NCI-H1105 treated with DMSO at 0.1 percent for 48 hours (cell line): Measurements from ENCODE around the gene SLAMF6.
"Not testable (repeated sequence)": the region's sequence is repeated elsewhere in the genome, so short reads cannot be mapped to it uniquely, and the experiment has no call there.

Experiments used
- DNase-seq: peaks from one replicate; lab custom pipeline; 2025; lab: John Stamatoyannopoulos, UW

Gene SLAMF6

DNA sequence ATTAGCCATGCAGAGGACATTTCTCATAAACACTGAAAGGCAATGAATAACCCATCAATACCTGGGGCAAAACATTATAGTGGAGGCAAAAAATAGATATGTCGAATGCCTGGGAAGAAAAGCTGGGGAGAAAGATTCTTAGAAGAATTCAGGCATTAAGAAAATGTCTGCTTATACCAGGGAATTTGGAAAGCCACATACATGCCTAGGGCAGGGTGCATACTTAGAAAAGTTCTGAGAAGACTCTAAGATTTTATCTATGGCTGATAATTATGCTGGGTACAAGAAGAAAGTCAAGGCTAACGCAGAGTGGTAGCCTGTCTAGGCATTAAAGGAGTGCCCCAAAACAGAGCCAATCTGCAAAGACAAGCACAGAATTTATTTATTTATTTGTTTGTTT lies 18.4 kb downstream of the SLAMF6 start:
- DNase-seq = no peak

DNA sequence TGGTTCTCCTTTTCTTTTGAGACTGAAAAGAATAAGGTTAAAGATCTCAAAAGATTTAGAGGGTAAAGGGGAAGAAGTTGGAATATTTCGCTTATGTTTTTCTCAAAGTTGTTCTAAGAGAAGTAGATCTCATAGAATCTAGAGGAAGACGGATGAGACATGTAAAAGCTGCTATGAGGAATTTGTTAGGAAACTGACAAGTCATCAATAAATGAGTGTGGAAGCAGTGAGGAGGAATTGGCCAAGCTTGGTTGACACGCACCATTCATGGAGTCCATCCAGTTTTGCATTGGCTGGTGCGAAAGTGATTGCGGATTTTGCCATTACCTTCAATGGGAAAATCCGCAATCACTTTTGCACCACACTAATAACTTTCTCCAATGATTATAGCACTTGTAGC lies 20.0 kb downstream of the SLAMF6 start:
- no peak for DNase-seq

DNA sequence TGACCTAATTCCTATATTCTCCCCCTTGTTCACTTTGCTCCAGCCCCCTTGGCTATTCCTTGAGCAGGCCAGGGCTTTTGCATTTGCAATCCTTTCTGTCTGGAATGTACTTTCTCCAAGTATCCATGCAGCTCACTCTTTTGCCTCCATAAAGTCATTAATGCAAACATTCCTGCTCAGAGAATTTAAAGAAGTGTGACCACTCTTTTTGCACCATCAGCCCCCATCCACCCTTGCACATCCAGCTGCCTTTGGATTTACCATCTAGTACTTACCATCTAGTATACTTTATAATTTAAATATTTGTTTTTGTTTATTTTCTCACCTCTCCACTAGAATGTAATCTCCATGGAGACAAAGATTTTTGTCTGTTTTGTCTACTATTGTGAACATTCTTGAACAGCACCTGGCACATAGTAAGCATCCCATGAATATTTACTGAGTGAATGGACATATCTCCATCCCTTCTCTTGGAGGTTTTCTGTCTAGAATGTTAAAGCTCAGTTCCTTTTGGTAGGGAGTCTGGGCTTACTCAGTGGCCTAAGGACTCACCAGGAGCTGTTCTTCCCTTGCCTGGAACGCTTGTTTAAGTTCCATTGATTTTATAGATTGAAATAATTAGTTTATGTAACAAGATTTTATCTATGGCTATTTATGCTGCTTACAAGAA lies 22.6 kb downstream of the SLAMF6 start:
- DNase-seq = no peak

DNA sequence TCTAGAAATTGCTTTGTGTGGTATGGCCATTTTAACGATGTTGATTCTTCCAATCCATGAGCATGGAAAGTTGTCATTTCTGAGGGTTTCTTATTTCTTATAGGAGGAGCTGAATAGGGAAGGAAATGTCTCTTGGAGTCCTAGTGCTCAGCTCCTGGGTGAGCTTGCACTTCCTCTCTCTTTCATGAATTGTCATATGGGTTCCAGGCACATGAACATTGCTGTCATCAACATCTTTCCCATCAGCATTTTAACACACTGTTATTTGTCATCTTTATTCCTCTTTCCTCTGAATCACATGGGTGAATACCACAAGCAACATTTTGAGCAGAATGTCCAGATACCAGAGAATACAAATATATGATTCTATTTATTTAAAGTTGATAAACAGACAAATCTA lies 23.4 kb downstream of the SLAMF6 start:
- no peak for DNase-seq

DNA sequence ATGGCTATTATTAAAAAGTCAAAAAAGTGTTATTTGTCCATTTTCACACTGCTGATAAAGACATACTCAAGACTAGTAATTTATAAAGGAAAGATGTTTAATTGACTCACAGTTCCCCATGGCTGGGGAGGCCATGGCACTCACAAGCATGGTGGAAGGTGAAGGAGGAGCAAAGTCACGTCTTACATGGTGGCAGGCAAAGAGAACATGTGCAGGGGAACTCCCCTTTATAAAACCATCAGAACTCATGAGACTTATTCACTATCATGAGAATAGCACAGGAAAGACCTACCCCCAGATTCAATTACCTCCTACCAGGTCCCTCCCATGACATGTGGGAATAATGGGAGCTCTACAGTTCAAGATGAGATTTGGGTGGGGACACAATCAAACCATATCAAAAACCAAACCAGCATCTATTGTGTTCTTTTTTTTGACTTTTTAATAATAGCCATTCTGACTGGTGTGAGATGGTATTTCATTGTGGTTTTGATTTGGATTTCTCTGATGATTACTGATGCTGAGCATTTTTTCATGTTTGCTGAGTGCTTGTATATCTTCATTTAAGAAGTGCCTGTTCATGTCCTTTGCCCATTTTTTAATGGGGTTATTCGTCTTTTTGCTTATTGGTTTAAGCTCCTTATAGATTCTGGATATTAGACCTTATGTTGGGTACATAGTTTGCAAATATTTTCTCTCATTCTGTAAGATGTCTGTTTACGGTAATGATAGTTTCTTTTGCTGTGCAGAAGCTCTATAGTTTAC lies 24.6 kb downstream of the SLAMF6 start:
- not testable (repeated sequence) for DNase-seq

DNA sequence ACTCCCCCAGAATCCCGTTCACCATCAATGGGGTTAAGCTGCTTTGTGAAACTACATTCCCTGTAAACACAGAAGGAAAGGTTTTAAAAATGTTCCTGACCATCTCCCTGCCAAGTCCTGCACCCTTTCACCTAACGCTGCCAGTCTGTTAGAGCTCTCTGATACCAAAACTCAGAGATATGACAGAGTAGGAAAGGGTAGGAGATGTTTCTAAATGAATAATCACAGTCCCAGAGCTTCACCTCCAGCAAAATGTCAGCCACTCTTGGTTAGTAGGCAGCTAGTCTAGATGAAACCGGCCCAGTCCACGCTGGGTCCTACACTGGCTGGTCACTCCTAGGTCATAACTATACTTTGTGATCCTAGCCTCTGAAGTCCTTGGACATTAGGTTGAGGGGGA lies 26.7 kb downstream of the SLAMF6 start:
- DNase-seq = no peak

DNA sequence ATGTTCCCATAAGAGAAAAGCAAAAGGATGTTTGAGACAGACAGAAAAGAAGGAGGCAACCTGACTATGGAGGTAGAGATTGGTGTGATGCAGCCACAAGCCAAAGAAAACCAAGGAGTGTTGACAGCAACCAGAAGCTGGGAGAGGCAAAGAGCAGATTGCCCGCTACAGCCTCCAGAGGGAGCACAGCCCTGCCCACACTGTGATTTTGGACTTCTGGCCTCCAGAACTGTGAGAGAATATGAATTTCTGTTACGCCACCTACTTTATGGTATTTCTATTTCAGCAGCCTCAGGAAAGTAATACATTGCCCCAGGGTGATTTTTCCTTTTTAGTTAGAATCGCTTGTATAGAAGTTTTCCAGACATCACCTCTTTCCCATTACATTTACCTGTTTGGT lies 28.4 kb downstream of the SLAMF6 start:
- no peak for DNase-seq

DNA sequence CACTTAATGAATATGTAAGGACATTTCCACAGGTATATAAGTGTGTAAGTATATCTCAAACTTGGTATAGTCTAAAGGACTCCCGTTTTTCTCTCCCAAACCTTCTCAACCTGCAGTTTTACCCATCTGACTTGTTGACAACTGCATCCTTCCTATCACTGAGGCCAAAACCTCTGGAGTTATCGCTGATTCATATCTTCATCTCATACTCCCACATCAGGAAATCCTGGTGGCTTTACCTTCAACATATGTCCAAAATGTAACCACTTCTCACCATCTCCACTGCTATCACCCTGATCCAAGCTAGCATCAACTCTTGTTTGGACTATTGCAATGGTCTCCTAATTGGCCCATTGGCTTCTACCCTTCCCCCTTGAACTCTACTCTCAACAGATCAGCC lies 30.4 kb downstream of the SLAMF6 start:
- no peak for DNase-seq

DNA sequence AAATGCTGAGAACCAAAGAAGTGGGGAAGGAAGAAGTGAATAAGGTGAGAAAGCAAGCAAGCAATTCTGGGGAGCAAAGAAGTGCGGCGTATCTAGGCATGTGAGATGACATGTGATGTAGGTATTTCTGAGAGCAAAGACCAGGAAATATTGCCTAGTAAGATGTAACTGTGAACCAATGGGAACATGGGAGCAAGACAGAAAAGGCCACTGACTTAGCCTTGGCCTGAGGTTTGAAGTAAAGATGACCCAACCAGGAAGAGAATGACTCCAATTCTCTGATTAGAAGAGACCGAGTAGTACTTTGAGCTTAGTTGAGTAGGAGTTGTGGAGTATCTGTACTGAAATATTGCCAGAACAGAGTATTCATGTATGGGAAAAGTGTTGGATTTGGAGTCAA lies 31.1 kb downstream of the SLAMF6 start:
- DNase-seq = no peak

DNA sequence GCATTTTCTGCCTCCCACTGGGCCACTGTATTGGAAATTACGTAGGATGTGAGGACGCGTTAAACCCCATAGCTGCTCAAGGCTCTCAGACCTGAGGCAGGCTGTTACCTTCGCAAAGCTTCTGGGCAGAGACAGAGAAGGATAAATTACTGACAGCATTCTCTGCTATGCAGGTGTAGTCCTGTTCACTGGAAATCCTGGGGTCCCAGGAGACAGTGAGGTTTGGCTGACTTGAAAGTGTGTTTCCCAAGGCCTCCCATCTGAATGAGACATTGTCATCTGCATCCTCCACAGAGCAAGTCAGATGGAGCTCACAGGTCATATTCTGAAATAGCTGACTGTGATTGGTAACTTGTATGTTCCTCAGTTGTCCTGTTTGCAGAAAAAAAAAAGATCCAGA lies 32.0 kb downstream of the SLAMF6 start:
- DNase-seq = no peak

DNA sequence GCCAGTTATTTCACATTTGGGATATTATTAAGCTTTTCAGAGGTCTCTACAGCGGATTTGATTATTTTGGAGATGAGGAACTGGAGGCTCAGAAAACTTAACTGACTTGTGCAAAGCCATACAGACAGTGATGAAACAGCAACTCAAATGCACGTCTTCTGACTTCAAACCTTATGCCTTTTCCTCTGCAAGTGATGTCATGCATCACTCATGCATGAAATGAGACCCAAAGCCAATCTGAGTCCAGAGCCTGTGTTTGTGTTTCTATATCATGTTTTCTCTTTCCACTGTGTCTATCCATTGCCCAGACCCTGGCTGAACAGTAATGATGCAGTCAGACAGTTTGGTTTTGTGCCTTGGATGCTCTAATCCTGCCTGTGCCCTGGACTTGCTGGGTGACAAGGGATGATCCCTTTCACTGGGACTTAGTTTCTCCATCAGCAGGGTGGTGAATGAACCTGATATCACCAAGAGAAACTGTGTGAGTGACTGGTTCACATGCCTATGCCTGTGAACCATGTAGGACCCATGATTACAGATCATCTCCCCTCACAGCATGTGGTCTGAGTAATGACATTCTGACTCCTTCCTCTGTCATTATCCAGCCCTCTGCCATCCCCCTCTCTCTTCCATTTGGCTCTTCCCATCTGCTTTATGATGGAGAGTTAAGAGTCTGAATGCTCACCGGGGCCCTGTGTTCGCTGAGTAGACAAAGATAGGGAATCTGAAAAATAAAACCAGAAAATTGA lies 33.4 kb downstream of the SLAMF6 start:
- DNase-seq = no peak

DNA sequence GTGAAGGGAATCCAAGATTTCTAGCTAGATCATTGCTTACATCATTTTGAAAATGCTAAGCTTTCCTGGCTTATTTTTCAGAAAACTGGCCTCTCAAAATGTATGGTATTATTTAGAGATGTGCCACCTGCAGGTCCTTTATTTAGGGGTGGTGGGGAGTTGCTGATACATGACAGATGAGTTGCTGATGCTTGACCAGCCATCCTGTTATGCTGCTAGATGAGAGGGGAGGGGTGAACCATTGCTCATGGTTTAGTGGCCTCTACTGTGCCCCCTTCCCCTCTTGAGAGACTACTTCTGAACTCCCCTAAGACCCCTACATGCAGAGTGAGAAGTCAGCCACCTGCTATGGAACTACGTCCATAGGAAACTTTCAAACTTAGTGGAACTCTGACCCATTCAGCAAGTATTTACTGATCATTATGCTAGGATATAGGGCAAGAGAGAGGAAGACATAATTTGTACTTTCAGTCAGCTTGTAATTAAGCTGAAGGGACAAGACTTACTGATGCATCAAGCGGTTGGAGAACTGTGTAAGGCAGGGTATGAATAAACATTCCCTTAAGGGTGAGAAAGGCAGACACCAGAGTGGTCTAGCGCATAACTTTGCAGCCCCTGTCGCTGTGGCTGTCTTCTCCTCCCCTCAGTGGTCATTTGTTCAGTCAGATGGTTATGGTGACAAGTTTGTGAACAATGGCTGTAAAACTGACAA lies 34.6 kb downstream of the SLAMF6 start:
- no peak for DNase-seq

DNA sequence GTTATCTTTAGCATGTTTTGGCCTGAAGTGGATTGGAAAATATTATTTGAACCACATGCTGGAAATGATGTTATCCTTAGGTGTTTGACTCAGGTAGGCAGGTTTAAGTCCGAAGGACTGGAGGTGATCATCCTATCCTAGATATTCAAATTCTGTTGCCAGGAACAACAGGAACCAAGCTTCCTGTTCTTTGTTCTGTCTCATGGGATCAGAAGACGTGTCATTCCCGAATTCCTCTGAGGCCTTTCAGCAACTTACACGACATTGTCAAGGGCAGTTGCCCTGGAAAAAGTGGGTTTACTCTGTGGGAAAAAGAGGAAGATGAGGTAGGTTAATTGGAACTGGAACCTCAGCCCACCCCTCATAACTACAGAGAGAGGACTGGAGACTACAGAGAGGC lies 36.6 kb downstream of the SLAMF6 start:
- DNase-seq = no peak

DNA sequence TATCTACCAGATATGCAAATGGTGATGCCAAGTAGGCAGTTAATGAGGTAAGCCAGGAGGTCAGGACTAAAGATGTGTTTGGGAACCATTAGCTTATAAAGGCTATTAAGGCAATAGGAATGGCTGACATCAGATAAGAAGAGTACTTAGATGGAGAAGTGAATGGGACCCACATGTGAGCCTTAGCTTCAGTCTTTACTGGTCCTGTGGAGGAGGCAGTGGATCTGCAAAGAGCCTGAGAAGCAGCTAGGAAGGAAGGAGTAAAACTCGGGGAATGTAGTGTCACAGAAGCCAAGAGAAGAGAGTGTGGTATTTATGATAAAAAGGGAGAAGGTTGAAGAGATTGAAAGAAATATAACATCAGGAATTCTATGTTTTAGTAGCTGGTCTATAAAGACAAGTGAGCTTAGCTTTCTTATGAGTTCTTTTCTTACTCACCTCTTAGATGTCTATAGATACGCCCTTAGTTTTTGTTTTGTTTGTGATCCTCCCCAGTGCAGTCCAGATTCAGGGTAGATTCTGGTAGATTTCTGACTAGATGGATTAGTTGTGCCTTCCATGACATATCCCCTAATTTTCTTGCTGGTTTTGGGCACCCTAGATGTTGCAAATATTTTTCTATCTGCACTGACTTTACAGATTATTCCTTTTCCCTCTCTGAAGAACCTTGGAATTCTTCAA lies 39.4 kb downstream of the SLAMF6 start:
- no peak for DNase-seq

DNA sequence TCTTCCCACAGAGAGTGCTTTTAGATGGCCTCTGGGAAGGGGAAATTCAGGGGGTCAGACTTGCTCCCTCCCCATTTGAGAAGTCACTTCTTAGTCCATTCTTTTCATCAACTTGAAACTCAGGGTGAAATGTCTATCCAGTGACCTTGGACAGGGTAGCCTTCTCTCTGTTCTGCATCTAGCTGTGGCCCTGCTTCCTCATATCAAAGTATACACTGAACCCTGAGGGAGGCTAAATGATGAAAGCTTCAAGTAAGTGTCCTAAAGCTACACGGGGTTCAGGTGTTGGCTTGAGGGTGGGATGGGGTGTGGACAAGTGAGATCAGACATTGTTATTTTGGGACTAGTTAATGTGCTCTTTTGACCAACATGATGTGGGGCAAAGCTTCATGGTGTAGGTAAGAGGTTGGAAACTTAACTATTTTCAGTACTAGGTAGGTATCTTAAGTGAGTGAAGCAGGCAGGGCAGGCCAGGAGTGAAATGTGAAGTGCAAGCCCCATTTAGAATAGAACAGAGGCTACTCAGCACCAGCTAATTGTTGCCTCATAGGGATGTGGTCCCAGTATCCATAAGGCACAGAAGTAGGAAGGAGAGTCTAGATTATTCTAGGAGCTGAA lies 41.0 kb downstream of the SLAMF6 start:
- no peak for DNase-seq

DNA sequence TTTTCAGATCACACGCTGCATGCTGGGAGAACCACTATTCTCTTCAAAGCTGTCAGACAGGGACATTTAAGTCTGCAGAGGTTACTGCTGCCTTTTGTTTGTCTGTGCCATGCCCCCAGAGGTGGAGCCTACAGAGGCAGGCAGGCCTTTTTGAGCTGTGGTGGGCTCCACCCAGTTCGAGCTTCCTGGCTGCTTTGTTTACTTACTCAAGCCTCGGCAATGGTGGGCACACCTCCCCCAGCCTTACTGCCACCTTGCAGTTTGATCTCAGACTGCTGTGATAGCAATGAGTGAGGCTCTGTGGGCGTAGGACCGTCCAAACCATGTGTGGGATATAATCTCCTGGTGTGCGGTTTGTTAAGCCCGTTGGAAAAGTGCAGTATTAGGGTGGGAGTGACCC lies 42.3 kb downstream of the SLAMF6 start:
- not testable (repeated sequence) for DNase-seq

DNA sequence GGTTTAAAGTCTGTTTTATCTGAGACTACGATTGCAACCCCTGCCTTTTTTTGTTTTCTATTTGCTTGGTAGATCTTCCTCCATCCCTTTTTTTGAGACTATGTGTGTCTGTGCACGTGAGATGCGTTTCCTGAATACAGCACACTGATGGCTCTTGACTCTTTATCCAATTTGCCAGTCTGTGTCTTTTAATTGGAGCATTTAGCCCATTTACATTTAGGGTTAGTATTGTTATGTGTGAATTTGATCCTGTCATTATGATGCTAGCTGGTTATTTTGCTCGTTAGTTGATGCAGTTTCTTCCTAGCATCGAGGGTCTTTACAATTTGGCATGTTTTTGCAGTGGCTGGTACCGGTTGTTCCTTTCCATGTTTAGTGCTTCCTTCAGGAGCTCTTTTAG lies 44.0 kb downstream of the SLAMF6 start:
- not testable (repeated sequence) for DNase-seq

DNA sequence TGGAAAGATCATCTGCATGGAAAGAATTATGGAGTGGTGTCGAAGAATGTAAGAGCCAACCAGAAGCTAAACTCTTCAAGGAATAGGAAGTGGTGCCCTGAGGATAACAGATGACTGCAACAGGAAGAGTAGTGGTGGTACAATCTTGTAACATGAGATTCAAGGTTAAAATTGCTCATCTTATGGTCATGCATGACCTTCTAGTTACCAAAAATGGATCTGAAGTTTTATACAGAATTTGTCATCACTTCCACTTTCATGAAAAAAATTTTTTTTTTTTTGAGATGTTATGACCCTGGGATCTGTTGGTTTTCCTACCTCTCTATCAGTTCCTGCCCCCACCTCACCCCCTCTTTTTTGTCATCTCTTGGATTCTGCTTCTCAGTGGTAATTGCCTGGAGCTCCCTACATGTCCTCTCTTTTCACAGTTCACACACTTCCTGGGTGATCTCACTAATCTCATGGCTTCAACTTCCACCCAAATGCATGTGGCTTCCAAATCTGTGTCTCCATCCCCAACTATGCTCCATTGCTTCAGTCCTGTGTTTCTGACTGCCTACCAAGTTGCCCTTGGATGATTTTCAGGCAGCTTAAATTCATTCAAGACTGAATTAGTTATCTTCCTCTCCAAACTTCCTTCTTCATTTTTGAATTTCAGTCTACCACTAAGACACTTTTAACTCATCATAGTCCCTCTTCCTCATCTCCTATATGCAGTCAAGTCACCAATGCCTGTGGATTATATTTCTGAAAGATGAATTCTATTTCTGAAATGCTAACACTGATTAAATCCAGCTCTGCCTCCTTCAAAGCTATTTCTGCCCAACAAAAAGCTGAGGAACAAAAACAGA lies 48.4 kb downstream of the SLAMF6 start:
- no peak for DNase-seq

DNA sequence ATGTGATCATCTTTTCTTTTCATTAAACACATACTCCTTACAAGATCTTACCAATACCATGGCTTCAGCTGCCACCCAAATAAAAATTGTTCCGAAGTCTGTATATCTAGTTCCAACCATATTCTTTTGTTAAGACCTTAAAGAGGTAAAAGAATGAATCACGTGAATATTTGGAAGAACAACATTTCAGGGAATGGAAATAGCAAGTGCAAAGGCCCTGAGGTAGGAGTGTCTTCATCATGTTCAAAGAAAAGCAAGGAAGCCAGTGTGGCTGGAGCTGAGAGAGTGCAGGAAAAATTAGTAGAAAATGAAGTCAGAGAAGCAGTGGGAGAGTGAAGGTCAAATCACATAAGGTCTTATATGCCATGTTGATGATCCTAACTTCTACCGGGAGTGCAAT lies 50.9 kb downstream of the SLAMF6 start:
- no peak for DNase-seq

DNA sequence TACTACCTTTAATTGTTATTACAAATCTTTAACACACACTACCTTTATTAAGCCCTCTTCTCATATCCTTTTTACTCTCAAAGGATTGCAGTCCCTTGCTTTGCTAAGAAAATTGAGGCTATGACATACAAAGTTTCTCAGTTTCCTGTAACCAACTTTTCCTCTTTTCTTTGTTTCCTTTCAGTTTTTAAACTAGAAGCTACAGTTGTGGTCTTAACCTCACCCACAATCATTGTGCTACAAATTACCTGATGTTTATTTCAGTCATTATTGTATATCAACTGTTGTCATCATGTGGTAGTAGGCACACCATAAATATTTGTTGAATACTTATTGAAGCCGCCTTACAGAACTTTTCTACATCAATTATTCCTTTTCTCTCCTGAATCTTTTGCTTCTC lies 51.8 kb downstream of the SLAMF6 start:
- no peak for DNase-seq

DNA sequence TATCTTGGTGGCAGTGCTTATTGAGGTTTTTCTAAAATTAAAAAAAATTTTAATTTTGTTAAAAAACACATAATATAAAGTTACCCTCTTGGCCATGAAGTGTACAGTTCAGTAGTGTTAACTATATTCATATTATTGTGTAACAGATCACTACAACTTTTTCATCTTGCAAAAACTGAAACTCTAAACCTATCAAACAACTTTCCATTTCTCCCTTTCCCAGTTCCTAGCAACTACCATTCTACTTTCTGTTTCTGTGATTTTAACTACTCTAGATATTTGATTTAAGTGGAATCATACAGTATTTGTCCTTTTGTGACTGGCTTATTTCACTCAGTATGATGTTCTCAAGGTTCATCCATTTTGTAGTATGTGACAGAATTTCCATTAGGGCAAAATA lies 55.5 kb downstream of the SLAMF6 start:
- no peak for DNase-seq
